Naive B cell (primary cell): ENCODE measurements around the gene ST3GAL3. TPM values are rescaled to one million over a fixed set of nuclear protein-coding genes. Genes with fewer than 3 reads are reported as not detected.

Source experiments
- ATAC-seq, 2 donors: fragments of 150-1000 bp; cut with Tn5 transposase; 2 replicates each; pipeline ENCODE4 v1.10.0; 2021; ENCODE audit warnings: low read depth in 2 of 2, mild to moderate bottlenecking in 2 of 2, moderate library complexity in 2 of 2
- DNase-seq: peaks from one replicate; pipeline ENCODE4 v3.0.0; 2022
- H3K27ac Mint-ChIP-seq, 6 donors: one replicate each; pipeline ENCODE4 v1.8.0; 2020 to 2022; ENCODE audit warnings: mild to moderate bottlenecking in 6 of 6, mixed read lengths in 6 of 6, moderate library complexity in 5 of 6, inconsistent platforms in 2 of 6
- H3K27me3 Mint-ChIP-seq, 3 donors: one replicate each; pipeline ENCODE4 v1.8.0; 2021 to 2022; ENCODE audit warnings: mixed read lengths in 3 of 3, mild to moderate bottlenecking in 1 of 3
- H3K36me3 Mint-ChIP-seq, 2 donors: one replicate each; pipeline ENCODE4 v1.8.0; 2020 to 2022; ENCODE audit warnings: mixed read lengths in 2 of 2, inconsistent platforms in 1 of 2, mild to moderate bottlenecking in 1 of 2
- H3K4me1 Mint-ChIP-seq, 3 donors: one replicate each; pipeline ENCODE4 v1.8.0; 2020 to 2022; ENCODE audit warnings: mixed read lengths in 3 of 3, inconsistent platforms in 1 of 3, mild to moderate bottlenecking in 1 of 3, moderate library complexity in 1 of 3
- H3K4me3 Mint-ChIP-seq, 8 donors: one replicate each; pipeline ENCODE4 v1.8.0; 2020 to 2022; ENCODE audit warnings: mild to moderate bottlenecking in 8 of 8, mixed read lengths in 8 of 8, moderate library complexity in 8 of 8, inconsistent platforms in 2 of 8
- H3K9me3 Mint-ChIP-seq, 7 donors: one replicate each; pipeline ENCODE4 v1.8.0; 2020 to 2022; ENCODE audit warnings: mixed read lengths in 7 of 7, mild to moderate bottlenecking in 5 of 7, inconsistent platforms in 2 of 7, moderate library complexity in 1 of 7
- polyA plus RNA-seq, 6 donors: library from polyadenylated mRNA; unstranded; fragments of 300-500 nt; fragmentation: Illumina TruSeq; gene quantifications; one replicate each; pipeline ENCODE4 v1.2.3, GENCODE V29; 2021; ENCODE audit warnings: low read depth in 6 of 6

The ST3GAL3 gene
- polyA plus RNA-seq = 10 to 100 TPM in 2 of 6 donors, 1 to 10 TPM in 4; 7.9 to 16.1 (median 9.8) TPM

- DNase-seq (peak; percentile 91), ATAC-seq (peak; percentile 96 to 97)
- Mint-ChIP-seq H3K27ac (peak within 1 kb of the TSS; percentile 13 to 95 (median 84)), H3K4me1 (peaks cover 20 to 38% (median 35%) of the 10 kb centered on the region in 3 donors), H3K27me3 (no peaks in the 10 kb centered on the region), H3K4me3 (peak within 1 kb of the TSS; percentile 80 to 95 (median 92)), H3K36me3 (peaks cover 0 to 10% of the 10 kb centered on the region in 2 donors), H3K9me3 (no peaks in the 10 kb centered on the region)
Measured at GRCh38 chr1:43707190-43708001, at the start of gene ST3GAL3. TSS of gene ST3GAL3 (plus strand) at chr1:43707536. CDS start at chr1:43736263, 28,727 bp downstream.

- ATAC-seq (no peak), DNase-seq (no peak)
- peak overlapping the region in 1 of 6 donors; percentile 61 for H3K27ac Mint-ChIP-seq
- H3K27me3 Mint-ChIP-seq = no peaks in the 10 kb centered on the region
- H3K4me1 Mint-ChIP-seq = peaks cover 8 to 17% (median 14%) of the 10 kb centered on the region in 3 donors
- peaks cover 30 to 34% of the 10 kb centered on the region in 2 donors for H3K36me3 Mint-ChIP-seq
- H3K9me3 Mint-ChIP-seq = no peaks in the 10 kb centered on the region
- no peak overlapping the region for H3K4me3 Mint-ChIP-seq
Measured at GRCh38 chr1:43659212-43660166, 47.8 kb upstream of the ST3GAL3 start.

- DNase-seq (no peak), ATAC-seq (no peak)
- no peaks in the 10 kb centered on the region for H3K9me3 Mint-ChIP-seq
- no peaks in the 10 kb centered on the region for H3K27me3 Mint-ChIP-seq
- peaks cover 7 to 17% (median 13%) of the 10 kb centered on the region in 3 donors for H3K4me1 Mint-ChIP-seq
- H3K4me3 Mint-ChIP-seq = no peak overlapping the region
- H3K27ac Mint-ChIP-seq = no peak overlapping the region
- peaks cover 32 to 34% of the 10 kb centered on the region in 2 donors for H3K36me3 Mint-ChIP-seq
Measured at GRCh38 chr1:43660355-43660754, 47.0 kb upstream of the ST3GAL3 start.

GRCh38 chr1:43664369-43664768, 43.0 kb upstream of the ST3GAL3 start:
- H3K9me3 Mint-ChIP-seq = no peaks in the 10 kb centered on the region
- H3K36me3 Mint-ChIP-seq = peaks cover 42 to 54% of the 10 kb centered on the region in 2 donors
- H3K4me1 Mint-ChIP-seq = peaks cover 7 to 17% (median 13%) of the 10 kb centered on the region in 3 donors
- no peak overlapping the region for H3K27ac Mint-ChIP-seq
- H3K27me3 Mint-ChIP-seq = no peaks in the 10 kb centered on the region
- DNase-seq (no peak), ATAC-seq (no peak)
- H3K4me3 Mint-ChIP-seq = no peak overlapping the region

GRCh38 chr1:43666608-43667007, 40.7 kb upstream of the ST3GAL3 start:
- Mint-ChIP-seq H3K4me3 (no peak overlapping the region), H3K27me3 (no peaks in the 10 kb centered on the region), H3K36me3 (peaks cover 45 to 51% of the 10 kb centered on the region in 2 donors), H3K27ac (no peak overlapping the region), H3K4me1 (peaks cover 6 to 11% (median 7%) of the 10 kb centered on the region in 3 donors), H3K9me3 (no peaks in the 10 kb centered on the region)
- DNase-seq (no peak), ATAC-seq (no peak)

GRCh38 chr1:43668956-43669355, 38.4 kb upstream of the ST3GAL3 start:
- ATAC-seq (no peak), DNase-seq (no peak)
- Mint-ChIP-seq H3K36me3 (peaks cover 41 to 53% of the 10 kb centered on the region in 2 donors), H3K27ac (peak overlapping the region in 5 of 6 donors; percentile 14 to 86 (median 55)), H3K27me3 (no peaks in the 10 kb centered on the region), H3K4me3 (no peak overlapping the region), H3K4me1 (peaks cover 10 to 13% (median 10%) of the 10 kb centered on the region in 3 donors), H3K9me3 (no peaks in the 10 kb centered on the region)

GRCh38 chr1:43669878-43670277, 37.5 kb upstream of the ST3GAL3 start:
- DNase-seq = no peak
- Mint-ChIP-seq H3K27ac (no peak overlapping the region), H3K4me1 (peaks cover 6 to 13% (median 8%) of the 10 kb centered on the region in 3 donors), H3K36me3 (peaks cover 38 to 43% of the 10 kb centered on the region in 2 donors), H3K27me3 (no peaks in the 10 kb centered on the region), H3K4me3 (no peak overlapping the region), H3K9me3 (no peaks in the 10 kb centered on the region)
- ATAC-seq = no peak

GRCh38 chr1:43671193-43671592, 36.1 kb upstream of the ST3GAL3 start:
- no peak for ATAC-seq
- Mint-ChIP-seq H3K27ac (peak overlapping the region in 3 of 6 donors; percentile 12 to 43 (median 15)), H3K9me3 (no peaks in the 10 kb centered on the region), H3K36me3 (peaks cover 42 to 45% of the 10 kb centered on the region in 2 donors), H3K27me3 (no peaks in the 10 kb centered on the region), H3K4me1 (peaks cover 6 to 20% (median 13%) of the 10 kb centered on the region in 3 donors), H3K4me3 (no peak overlapping the region)
- DNase-seq = no peak

GRCh38 chr1:43671626-43672330, 35.6 kb upstream of the ST3GAL3 start:
- Mint-ChIP-seq H3K4me1 (peaks cover 6 to 21% (median 13%) of the 10 kb centered on the region in 3 donors), H3K36me3 (peaks cover 41 to 45% of the 10 kb centered on the region in 2 donors), H3K9me3 (no peaks in the 10 kb centered on the region), H3K27me3 (no peaks in the 10 kb centered on the region), H3K4me3 (no peak overlapping the region), H3K27ac (peak overlapping the region in 5 of 6 donors; percentile 12 to 84 (median 25))
- DNase-seq (no peak), ATAC-seq (no peak)

GRCh38 chr1:43673261-43673660, 34.1 kb upstream of the ST3GAL3 start:
- Mint-ChIP-seq H3K4me1 (peaks cover 16 to 35% (median 23%) of the 10 kb centered on the region in 3 donors), H3K27ac (peak overlapping the region in 1 of 6 donors; percentile 59), H3K4me3 (no peak overlapping the region), H3K36me3 (peaks cover 30 to 37% of the 10 kb centered on the region in 2 donors), H3K9me3 (no peaks in the 10 kb centered on the region), H3K27me3 (no peaks in the 10 kb centered on the region)
- ATAC-seq (no peak), DNase-seq (no peak)

- DNase-seq = no peak
- Mint-ChIP-seq H3K9me3 (no peaks in the 10 kb centered on the region), H3K4me1 (peaks cover 12 to 22% (median 17%) of the 10 kb centered on the region in 3 donors), H3K36me3 (peaks cover 5 to 9% of the 10 kb centered on the region in 2 donors), H3K4me3 (no peak overlapping the region), H3K27me3 (no peaks in the 10 kb centered on the region), H3K27ac (peak overlapping the region in 3 of 6 donors; percentile 39 to 85 (median 82))
- no peak for ATAC-seq
Measured at GRCh38 chr1:43678940-43679339, 28.4 kb upstream of the ST3GAL3 start.

GRCh38 chr1:43683560-43683959, 23.8 kb upstream of the ST3GAL3 start:
- Mint-ChIP-seq H3K9me3 (no peaks in the 10 kb centered on the region), H3K4me3 (no peak overlapping the region), H3K27me3 (no peaks in the 10 kb centered on the region), H3K4me1 (peaks cover 0 to 14% (median 8%) of the 10 kb centered on the region in 3 donors), H3K36me3 (peaks cover 15 to 25% of the 10 kb centered on the region in 2 donors), H3K27ac (peak overlapping the region in 2 of 6 donors; percentile 62 to 86)
- DNase-seq = no peak
- no peak for ATAC-seq
